NB4 (cell line): Measurements from ENCODE around the gene MACC1.

Experiments
- CTCF ChIP-seq: IDR thresholded peaks from one replicate; pipeline ENCODE4 v1.5.1; 2012; ENCODE audit warnings: low read depth, low read length
- POLR2A ChIP-seq: IDR thresholded peaks from 2 replicates; pipeline ENCODE4 v1.6.1; 2011; ENCODE audit warnings: mild to moderate bottlenecking; ENCODE audit not compliant: insufficient read length; ENCODE audit errors: extremely low read depth

- no peak for TF ChIP-seq CTCF
- TF ChIP-seq POLR2A, result no peak
Observed at GRCh38 chr7:20136647-20137046, 80.5 kb downstream of the MACC1 start.
